ENCODE measurements around the gene CCT4. TPM values are rescaled to one million over a fixed set of nuclear protein-coding genes. Genes with fewer than 3 reads are reported as not detected.

CCT4 gene
- total RNA-seq, 1 experiment from 2014 or later, result 345 TPM

- ChIA-PET POLR2A (interaction anchor here (0.7 to 1.6 kb wide), 3 partner anchors 13 to 316 kb away, joined by 3 to 4 read pairs (median 4); partner anchors contain the start of gene XPO1), CTCF (interaction anchor here (0.9 to 1.9 kb wide), 5 partner anchors 9 to 52 kb away, joined by 3 to 5 read pairs (median 3); partner anchors contain the start of gene COMMD1)
- DNase-seq (ENCODE audit: low spot score), result peak; percentile 84
- H3K27me3 Mint-ChIP-seq (ENCODE audit: low read depth), result no peaks in the 10 kb centered on the region
- ATAC-seq, result peak; percentile 76
- peak within 1 kb of the TSS; percentile 95 for H3K27ac Mint-ChIP-seq
- peak within 1 kb of the TSS; percentile 92 for H3K4me3 Mint-ChIP-seq
- H3K4me1 Mint-ChIP-seq, result peaks cover 14% of the 10 kb centered on the region
- no peaks in the 10 kb centered on the region for H3K36me3 Mint-ChIP-seq
- H3K9me3 Mint-ChIP-seq, result no peaks in the 10 kb centered on the region
- no peak for TF ChIP-seq CREB1 (CRISPR knock-in tag; IDR thresholded peaks at IDR 0.05)
- TF ChIP-seq ZNF425 (CRISPR knock-in tag; conservative IDR thresholded peaks at IDR 0.05), result no peak
- TF ChIP-seq STAT6 (CRISPR knock-in tag; conservative IDR thresholded peaks at IDR 0.05; ENCODE audit: low read depth), result 0 out of 2 replicates have a peak, but pooled peaks have one; percentile 56
- no peak for TF ChIP-seq MXD4 (CRISPR knock-in tag; IDR thresholded peaks at IDR 0.05; ENCODE audit: borderline replicate concordance)
- no peak for TF ChIP-seq IRF2 (CRISPR knock-in tag; IDR thresholded peaks at IDR 0.05; ENCODE audit: borderline replicate concordance, low read depth)
- no peak for TF ChIP-seq USF1 (CRISPR knock-in tag; IDR thresholded peaks at IDR 0.05)
- no peak for TF ChIP-seq EMX1 (CRISPR knock-in tag; IDR thresholded peaks at IDR 0.05)
- no peak for TF ChIP-seq OVOL2 (CRISPR knock-in tag; IDR thresholded peaks at IDR 0.05; ENCODE audit: borderline replicate concordance)
- TF ChIP-seq CBFB (CRISPR knock-in tag; IDR thresholded peaks at IDR 0.05; ENCODE audit: low read depth), result no peak
- TF ChIP-seq IRF1 (CRISPR knock-in tag; IDR thresholded peaks at IDR 0.05), result no peak
- TF ChIP-seq MAX (CRISPR knock-in tag; IDR thresholded peaks at IDR 0.05), result peak; percentile 53
- peak; percentile 57; the same call in 1 of the 2 replicates for TF ChIP-seq NR3C1 (CRISPR knock-in tag; conservative IDR thresholded peaks at IDR 0.05; ENCODE audit: low read depth)
- peak; percentile 47; the same call in 1 of the 2 replicates for TF ChIP-seq ARID4B (CRISPR knock-in tag; IDR thresholded peaks at IDR 0.05; ENCODE audit: borderline replicate concordance)
- TF ChIP-seq CREM (CRISPR knock-in tag; IDR thresholded peaks at IDR 0.05), result peak; percentile 57; the same call in 1 of the 2 replicates
- no peak for TF ChIP-seq NR2C2 (CRISPR knock-in tag; IDR thresholded peaks at IDR 0.05)
- TF ChIP-seq FOXP4 (CRISPR knock-in tag; IDR thresholded peaks at IDR 0.05), result peak; percentile 74; the same call in 1 of the 2 replicates
- TF ChIP-seq ZNF138 (CRISPR knock-in tag; conservative IDR thresholded peaks at IDR 0.05), result no peak
- TF ChIP-seq NFYB (CRISPR knock-in tag; conservative IDR thresholded peaks at IDR 0.05; ENCODE audit: low read depth), result no peak
- TF ChIP-seq AR (CRISPR knock-in tag; IDR thresholded peaks at IDR 0.05), result no peak
These were observed 34.5 kb downstream of the CCT4 start, which contains the start of gene FAM161A for GRCh38 chr2:61853847-61854563. TSS of gene FAM161A (minus strand) at chr2:61854060. CDS start at chr2:61854041, 19 bp downstream.

Data from WTC11 (cell line).